MG63 (cell line): ENCODE data around the gene ATP6V0C. TPM values are rescaled to one million over a fixed set of nuclear protein-coding genes. Genes with fewer than 3 reads are reported as not detected.
A peak's percentile ranks its signal among the peaks of the same experiment; 100 is the strongest.
"Not testable (repeated sequence)": the region's sequence is repeated elsewhere in the genome, so short reads cannot be mapped to it uniquely, and the experiment has no call there.

Source experiments
- DNase-seq: peaks from one replicate; pipeline ENCODE4 v3.0.0-alpha.2; 2020
- H3K27me3 ChIP-seq: fragments of 250-450 bp; sonication (Bioruptor Pico); 2 replicates; pipeline ENCODE4 v1.5.1; 2020; ENCODE audit warnings: mild to moderate bottlenecking, moderate library complexity
- H3K36me3 ChIP-seq: fragments of 250-450 bp; sonication (Bioruptor Pico); 2 replicates; pipeline ENCODE4 v1.5.1; 2020; ENCODE audit warnings: mild to moderate bottlenecking, moderate library complexity
- H3K4me3 ChIP-seq: fragments of 250-450 bp; sonication (Bioruptor Pico); 2 replicates; pipeline ENCODE4 v1.5.1; 2020; ENCODE audit warnings: mild to moderate bottlenecking, moderate library complexity
- H3K9me3 ChIP-seq: fragments of 250-450 bp; sonication (Bioruptor Pico); 2 replicates; pipeline ENCODE4 v1.5.1; 2020; ENCODE audit warnings: mild to moderate bottlenecking, moderate library complexity
- total RNA-seq: library from RNA; depleted of rRNA; stranded (reverse); fragments of >200 nt; shearing (Covaris generic); gene quantifications from 2 replicates; pipeline ENCODE4 v1.2.3, GENCODE V29; 2014; ENCODE audit warnings: low replicate concordance

Gene ATP6V0C
- total RNA-seq, 1 experiment from 2014 or later, result 15.0 TPM

DNA sequence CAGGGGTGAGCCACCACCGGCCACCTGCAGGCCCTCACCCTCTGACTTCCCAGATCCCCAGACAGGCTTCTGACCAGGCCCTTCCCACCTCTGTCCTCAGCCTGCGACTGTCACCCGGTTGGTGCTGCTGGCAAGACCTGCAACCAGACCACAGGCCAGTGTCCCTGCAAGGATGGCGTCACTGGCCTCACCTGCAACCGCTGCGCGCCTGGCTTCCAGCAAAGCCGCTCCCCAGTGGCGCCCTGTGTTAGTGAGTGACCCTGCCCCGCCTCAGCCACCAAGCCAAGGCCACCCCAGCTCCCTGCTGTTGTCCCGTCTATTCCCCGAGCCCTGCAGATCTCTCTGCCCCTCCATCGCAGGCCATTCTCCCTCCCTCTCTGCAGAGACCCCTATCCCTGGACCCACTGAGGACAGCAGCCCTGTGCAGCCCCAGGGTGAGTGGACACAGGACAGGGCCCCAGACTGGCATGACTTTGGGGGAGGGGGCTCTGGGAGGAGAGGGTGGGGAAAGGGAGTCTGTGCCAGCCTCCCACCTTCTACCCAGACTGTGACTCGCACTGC is 40.8 kb upstream of the ATP6V0C start:
- no peaks in the 10 kb centered on the region for H3K9me3 ChIP-seq
- no peaks in the 10 kb centered on the region for H3K36me3 ChIP-seq
- no peak overlapping the region for H3K4me3 ChIP-seq
- DNase-seq, result no peak
- no peaks in the 10 kb centered on the region for H3K27me3 ChIP-seq

DNA sequence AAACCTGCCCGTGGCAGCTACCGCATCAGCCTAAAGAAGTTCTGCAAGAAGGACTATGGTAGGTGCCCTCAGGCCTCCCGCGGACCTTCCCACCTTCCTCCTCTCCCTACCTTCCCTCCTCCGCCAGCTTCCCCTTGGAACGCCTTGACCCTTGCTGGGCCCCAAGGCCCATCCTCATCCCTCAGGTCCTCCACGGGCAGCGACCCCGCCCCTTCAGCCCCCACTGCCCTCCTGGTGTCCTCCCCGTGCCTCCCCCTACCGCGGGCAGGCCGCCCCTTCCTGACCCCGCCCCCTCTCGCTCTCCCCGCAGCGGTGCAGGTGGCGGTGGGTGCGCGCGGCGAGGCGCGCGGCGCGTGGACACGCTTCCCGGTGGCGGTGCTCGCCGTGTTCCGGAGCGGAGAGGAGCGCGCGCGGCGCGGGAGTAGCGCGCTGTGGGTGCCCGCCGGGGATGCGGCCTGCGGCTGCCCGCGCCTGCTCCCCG is 40.3 kb upstream of the ATP6V0C start:
- no peaks in the 10 kb centered on the region for H3K9me3 ChIP-seq
- no peaks in the 10 kb centered on the region for H3K36me3 ChIP-seq
- peak overlapping the region; percentile 27; the same call in 1 of the 2 replicates for H3K4me3 ChIP-seq
- DNase-seq, result no peak
- H3K27me3 ChIP-seq, result no peaks in the 10 kb centered on the region

DNA sequence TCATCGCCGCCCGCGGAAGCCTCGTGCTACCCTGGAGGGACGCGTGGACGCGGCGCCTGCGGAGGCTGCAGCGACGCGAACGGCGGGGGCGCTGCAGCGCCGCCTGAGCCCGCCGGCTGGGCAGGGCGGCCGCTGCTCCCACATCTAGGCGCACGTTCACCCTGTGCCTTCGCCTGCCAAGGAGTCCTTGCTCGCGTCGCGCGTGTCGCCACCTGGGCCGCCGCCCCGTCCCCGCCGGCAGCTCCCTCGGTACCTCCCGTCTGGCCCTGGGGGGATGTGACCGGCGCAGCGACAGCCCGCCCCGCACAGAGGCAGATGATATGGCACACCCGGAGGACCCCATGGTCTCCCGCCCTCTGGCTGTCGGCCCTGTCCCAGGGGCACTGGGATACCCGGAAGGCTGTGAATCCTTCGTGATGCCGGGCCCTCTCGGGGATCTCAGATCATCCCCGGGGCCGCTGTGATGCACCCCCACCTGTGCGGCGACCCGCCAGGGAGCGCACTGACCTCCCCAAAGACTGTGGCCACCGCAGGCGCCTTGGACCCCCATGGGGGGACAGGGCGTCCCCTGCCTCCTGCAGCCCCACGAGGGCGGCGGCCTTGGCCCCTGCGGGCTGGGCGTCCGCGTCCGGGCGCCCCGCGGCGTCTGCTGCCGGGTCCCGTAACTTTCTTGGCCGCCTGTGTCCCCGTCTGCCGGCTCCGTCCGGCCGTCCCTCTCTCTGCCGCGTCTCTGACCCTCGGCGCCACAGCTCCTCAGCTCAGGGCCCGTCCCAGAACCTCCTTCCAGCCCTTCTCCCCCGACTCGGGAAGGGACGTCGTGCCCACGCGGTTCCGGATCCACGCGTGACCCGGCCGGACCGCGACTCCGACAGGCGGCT is 39.5 kb upstream of the ATP6V0C start:
- DNase-seq, result peak; percentile 51
- Histone ChIP-seq H3K36me3 (no peaks in the 10 kb centered on the region), H3K9me3 (no peaks in the 10 kb centered on the region), H3K4me3 (peak overlapping the region; percentile 84), H3K27me3 (no peaks in the 10 kb centered on the region)

DNA sequence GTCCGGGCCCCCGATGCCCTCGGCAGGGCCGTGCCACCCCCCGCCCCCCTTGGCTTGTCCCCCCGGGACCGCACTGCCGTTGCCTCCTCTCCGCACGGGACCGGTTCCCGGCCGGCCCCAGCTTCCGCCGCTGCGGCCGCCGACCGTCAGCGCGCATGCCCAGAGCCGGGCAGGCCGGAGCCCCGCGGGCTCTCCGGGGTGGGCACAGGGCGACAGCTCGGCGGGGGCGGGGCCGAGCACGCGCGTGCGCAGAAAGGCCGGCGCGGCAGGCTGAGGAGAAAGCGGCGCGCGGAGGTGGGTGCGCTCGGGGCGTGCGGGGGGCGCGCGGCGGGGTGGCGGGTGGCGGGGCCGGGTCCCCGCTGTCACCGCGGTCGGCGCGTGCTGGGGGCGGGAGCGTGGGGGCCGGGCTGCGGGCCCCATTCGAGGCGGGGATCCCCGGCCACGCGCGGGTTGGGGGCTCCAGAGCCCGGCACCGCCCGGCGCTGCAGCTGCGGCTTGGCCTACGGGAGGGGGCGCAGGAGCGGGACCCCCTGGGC is 38.8 kb upstream of the ATP6V0C start, which contains the start of gene TBC1D24:
TBC1D24 (plus strand) TSS at position 251 of the 536 bp plus-strand sequence. CDS start 21,022 bp downstream, outside the sequence.
- H3K4me3 ChIP-seq, result peak within 1 kb of the TSS; percentile 84
- DNase-seq, result peak; percentile 89
- no peaks in the 10 kb centered on the region for H3K27me3 ChIP-seq
- no peaks in the 10 kb centered on the region for H3K9me3 ChIP-seq
- H3K36me3 ChIP-seq, result no peaks in the 10 kb centered on the region

DNA sequence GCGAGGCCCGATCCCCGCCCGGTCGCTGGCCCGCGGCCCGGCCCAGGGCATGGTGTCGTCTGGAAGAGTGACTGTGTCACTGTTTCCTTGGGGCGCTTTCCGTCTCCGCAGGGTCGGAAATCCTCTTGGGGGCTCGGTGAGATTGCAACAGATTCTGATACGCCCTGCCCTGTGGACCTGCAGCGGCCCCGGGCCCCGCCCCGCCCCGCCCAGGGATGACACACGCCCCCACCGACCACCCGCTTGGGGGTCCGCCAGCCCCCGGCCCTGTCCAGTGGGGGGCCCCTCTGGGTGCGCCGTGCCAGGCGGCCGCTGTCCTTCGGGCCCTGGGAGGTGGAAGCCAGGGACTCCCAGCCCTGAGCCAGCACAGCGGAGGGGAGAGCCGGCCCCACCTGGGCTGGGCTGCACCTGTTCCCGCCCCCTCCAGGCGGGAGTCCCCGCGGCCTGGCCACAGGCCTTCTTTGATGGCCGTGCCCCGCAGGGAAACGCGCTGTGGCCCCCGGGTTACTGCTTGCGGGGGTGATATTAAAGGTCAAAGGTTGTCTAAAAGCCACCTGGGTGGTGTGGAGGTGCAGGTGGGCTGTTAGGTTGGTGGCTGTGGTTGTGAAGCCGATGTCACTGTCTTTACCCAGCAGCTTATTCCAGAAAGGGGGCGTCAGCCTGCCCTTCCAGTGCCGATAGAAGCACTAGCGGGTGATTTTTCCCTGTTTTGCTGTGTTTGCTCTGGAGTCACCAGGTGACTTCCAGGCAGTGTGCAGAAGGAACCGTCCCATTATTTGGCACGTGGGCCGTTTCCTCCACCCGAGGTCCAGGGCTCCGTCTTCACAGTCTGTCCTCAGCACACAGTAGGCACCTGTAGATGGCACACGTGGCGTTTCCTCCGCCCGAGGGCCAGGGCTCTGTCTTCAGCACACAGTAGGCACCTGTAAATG is 38.1 kb upstream of the ATP6V0C start:
- Histone ChIP-seq H3K9me3 (no peaks in the 10 kb centered on the region), H3K4me3 (peak overlapping the region; percentile 53), H3K36me3 (no peaks in the 10 kb centered on the region), H3K27me3 (no peaks in the 10 kb centered on the region)
- DNase-seq, result no peak

DNA sequence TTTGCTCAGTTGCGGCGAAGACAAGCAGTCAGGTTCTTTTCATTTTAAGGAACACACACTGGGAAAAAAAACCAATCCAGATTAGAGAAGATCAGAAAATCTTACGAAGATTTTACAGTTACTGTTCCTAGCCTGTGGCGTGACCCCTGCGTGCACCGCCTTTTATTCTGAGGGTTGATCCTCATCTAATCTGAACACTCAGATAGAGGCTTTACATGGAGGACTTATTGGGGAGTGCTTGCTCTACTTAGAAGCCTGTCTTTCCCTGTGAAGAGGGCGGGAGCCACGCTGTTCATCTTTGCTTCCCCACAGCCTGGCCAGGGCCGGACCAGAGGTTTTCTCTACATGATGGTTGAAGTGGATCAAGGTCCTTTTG is 37.4 kb upstream of the ATP6V0C start:
- DNase-seq, result no peak
- Histone ChIP-seq H3K9me3 (no peaks in the 10 kb centered on the region), H3K27me3 (no peaks in the 10 kb centered on the region), H3K4me3 (no peak overlapping the region), H3K36me3 (no peaks in the 10 kb centered on the region)

DNA sequence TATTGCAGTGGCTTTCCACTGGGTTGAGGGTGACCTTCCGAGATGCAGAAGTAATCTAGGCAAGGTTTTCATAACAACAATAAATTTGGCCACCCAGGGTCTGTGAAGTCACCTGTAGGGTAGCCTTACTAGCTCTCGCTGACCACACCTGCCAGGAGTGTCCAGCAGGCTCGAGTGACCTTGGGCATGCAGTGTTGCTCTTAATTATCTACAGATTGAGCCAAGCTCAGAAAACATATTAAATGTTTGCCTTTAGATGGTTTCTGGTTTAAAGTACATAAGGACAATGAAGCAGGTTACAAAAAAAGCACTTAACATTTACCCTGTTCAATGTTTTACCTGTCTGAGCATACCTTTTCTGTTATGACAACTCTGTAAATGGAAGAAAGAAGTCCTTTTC is 37.0 kb upstream of the ATP6V0C start:
- no peaks in the 10 kb centered on the region for H3K36me3 ChIP-seq
- H3K4me3 ChIP-seq, result no peak overlapping the region
- no peaks in the 10 kb centered on the region for H3K27me3 ChIP-seq
- DNase-seq, result no peak
- no peaks in the 10 kb centered on the region for H3K9me3 ChIP-seq

DNA sequence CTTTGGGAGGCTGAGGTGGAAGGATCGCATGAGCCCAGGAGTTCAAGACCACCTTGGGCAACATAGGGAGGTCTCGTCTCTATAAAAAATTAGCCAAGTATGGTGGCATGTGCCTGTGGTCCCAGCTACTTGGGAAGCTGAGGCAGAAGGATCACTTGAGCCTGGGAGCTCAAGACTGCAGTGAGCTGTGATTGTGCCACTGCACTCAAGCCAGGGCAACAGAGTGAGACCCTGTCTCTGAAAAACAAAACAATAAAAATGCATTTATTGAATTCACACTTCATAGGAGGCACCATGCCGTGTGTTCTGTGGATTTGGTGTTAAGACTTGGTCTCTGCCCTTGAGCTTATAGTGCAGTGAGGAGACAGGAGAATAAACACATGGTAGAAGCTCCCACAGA is 36.4 kb upstream of the ATP6V0C start:
- Histone ChIP-seq H3K27me3 (no peaks in the 10 kb centered on the region), H3K4me3 (no peak overlapping the region), H3K36me3 (no peaks in the 10 kb centered on the region), H3K9me3 (no peaks in the 10 kb centered on the region)
- no peak for DNase-seq

DNA sequence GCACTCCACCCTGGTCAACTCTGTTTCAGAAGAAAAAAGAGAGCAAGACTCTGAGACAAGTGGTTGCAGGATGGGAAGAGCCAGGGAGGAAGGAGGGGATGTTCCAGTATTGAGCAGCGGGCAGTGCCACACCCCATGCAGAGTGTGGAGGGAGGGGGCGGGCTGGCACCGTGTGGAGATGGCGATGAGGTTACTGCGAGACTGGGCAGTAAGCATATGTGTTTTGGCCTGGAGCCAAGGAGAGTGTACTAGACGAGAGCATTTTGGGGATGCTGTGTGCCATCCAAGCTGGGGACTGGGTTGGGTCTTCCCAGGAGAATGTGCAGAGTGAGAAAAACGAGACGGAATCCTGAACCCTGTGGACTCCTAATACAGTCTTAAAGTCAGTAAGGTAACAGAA is 35.5 kb upstream of the ATP6V0C start:
- H3K9me3 ChIP-seq, result no peaks in the 10 kb centered on the region
- DNase-seq, result no peak
- H3K4me3 ChIP-seq, result no peak overlapping the region
- H3K36me3 ChIP-seq, result no peaks in the 10 kb centered on the region
- no peaks in the 10 kb centered on the region for H3K27me3 ChIP-seq

DNA sequence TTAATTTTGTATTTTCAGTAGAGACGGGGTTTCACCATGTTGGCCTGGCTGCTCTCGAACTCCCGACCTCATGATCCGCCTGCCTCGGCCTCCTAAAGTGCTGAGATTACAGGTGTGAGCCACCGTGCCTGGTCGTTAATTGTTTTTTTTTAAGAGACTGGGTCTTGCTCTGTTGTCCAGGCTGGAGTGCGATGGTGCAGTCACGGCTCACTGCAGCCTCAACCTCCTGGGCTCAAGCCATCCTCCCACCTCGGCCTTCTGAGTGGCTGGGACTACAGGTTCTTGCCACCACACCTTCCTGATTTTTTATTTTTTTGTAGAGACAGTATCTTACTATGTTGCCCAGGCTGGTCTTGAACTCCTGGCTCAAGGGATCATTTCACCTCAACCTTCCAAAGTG is 33.8 kb upstream of the ATP6V0C start:
- not testable (repeated sequence) for DNase-seq, H3K27me3 ChIP-seq, H3K4me3 ChIP-seq, H3K36me3 ChIP-seq, H3K9me3 ChIP-seq

DNA sequence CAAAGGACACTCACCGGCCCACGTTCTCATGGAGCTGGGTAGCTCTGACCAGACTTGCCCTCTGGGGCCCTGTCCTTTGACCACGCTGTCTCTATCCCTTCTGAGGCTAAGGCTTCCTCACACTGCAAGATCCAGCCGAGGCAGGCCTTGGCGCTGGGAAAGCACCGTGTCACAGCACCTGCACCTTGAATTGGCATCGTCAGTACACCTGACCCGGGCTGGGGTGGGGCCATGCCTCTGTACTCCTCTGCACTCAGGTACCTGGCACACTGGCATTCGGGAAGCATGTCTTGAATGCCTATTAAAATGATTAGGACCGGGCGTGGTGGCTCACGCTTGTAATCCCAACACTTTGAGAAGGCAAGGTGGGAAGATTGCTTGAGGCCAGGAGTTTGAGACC is 32.8 kb upstream of the ATP6V0C start:
- no peaks in the 10 kb centered on the region for H3K9me3 ChIP-seq
- H3K27me3 ChIP-seq, result no peaks in the 10 kb centered on the region
- no peaks in the 10 kb centered on the region for H3K36me3 ChIP-seq
- H3K4me3 ChIP-seq, result no peak overlapping the region
- no peak for DNase-seq

DNA sequence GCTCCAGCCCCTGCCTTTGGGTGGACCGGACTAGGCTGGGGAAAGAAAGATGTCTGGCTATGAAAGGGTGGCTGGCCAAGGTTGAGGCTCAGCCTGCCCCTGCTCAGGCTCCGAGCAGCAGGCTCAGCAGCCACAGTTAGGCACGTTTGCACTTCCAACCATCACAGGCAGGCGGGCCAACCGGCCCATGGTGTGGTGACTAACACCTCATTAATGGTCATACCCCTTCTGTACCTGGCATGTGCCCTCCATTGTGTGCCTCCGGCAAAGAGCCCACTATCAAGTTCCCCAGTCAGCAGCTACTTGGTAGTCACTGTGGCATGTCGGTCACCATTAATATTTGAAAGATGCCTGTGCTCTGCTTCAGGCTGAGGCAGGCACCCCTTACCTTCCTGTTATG is 32.1 kb upstream of the ATP6V0C start:
- no peak for DNase-seq
- H3K9me3 ChIP-seq, result no peaks in the 10 kb centered on the region
- no peaks in the 10 kb centered on the region for H3K27me3 ChIP-seq
- H3K36me3 ChIP-seq, result no peaks in the 10 kb centered on the region
- no peak overlapping the region for H3K4me3 ChIP-seq

DNA sequence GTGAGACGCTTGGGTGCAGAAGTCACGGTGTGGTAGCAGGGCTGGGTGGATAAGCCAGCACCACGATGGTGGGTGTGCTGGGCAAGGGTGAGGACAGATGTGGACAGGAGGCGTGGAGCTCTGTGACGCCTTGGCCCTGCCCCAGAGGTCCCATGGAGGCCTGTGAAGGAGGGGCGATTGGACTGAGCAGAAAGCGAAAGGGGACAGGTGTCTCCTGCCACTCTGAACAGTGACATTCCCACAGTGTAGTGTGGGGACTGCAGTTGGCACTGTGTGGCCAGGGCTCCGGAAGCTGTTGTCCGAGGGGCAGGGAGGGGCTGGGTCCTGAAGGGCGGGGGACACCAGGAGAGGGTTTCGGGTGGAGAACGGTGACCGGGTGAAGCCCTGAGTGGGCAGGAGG is 31.5 kb upstream of the ATP6V0C start:
- H3K9me3 ChIP-seq, result no peaks in the 10 kb centered on the region
- no peak for DNase-seq
- H3K4me3 ChIP-seq, result no peak overlapping the region
- no peaks in the 10 kb centered on the region for H3K36me3 ChIP-seq
- no peaks in the 10 kb centered on the region for H3K27me3 ChIP-seq

DNA sequence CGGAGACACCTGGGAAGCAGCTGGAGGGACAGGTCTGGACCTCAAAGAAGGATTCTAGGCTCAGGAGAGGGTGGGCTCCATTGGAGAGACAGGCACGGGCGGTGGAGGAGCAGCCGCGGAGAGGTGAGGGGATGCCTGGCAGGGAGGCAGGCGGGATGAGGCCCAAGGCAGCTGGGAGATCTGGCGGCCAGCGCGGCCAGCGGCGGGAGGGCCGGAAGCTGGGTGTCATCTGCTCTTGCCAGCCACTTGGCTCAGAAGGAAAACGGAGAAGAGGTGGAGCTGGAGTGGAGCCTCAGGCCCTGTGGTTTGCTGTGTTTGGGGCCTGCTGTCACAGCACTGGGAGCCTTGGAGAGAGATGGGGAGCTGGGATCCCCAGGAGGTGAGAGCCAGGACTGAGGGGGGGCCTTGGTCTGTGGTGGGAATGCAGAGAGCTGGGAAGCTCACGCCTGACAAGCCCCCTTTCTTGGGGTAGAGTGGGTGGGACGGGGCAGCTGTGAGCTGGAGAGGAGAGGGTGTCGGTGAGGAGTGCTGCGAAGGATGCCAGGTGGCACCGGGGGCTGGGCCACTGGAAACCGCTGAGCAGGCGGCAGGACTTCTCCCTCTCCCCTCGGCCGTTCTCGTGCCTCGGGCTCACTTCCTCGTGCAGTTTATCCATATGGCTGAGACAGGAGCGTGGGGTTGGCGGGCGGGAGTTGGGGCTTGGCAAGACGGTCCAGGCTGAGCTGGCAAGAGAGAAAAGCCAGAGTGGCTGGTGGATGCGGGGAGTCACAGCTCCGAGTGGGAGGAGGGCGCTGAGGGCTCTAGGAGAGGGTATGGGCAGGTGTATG is 30.8 kb upstream of the ATP6V0C start:
- peak; percentile 80 for DNase-seq
- Histone ChIP-seq H3K27me3 (no peaks in the 10 kb centered on the region), H3K4me3 (no peak overlapping the region), H3K36me3 (no peaks in the 10 kb centered on the region), H3K9me3 (no peaks in the 10 kb centered on the region)

DNA sequence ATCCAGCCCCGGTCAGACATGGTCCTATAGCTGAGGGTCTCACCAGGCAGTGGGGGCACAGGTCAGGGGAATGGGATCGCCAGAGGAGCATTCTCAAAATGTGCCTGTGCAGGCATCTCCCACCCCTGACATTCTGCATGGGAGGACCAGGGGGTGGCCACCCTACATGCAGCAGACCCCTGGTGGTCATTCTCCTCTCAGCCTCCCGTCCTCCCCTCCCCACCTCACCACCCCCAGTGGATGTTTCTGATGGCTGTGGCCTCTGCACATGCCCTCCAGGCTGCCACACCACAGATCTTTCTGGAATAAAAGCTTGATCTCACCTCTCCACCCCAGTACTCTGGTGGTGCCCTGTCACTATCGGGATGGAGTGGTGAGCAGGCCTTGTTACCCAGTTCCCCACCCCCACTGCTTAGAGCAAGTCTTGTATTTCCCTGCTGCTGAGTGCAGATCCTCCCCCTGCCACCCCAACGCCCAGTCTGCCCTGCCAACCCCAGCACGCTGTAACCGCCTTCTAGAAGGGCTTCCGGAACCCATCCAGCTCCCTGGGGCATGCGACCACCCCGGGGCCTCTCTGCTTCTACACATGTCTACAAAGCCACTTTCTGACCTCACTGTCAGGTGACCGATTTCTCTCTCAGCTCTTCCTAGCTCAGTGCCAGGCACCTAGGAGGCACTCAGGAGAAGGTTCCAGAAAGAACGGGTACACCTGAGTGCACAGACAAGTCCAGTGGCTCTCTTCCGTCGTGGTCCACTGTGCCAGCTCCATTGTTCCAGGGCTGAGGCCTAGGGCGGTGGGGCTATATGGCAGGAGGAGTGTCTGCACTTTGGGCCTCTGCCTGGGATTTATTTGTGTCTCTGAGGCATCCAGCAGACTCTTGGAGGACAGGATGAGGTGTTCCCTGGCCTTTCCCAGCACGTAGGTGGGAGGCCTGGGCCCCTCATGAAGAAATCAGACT is 29.5 kb upstream of the ATP6V0C start:
- no peak for DNase-seq
- Histone ChIP-seq H3K4me3 (no peak overlapping the region), H3K9me3 (no peaks in the 10 kb centered on the region), H3K27me3 (no peaks in the 10 kb centered on the region), H3K36me3 (no peaks in the 10 kb centered on the region)
